OCI-LY7 (cell line): ENCODE results near the gene FRRS1. TPM values are rescaled to one million over a fixed set of nuclear protein-coding genes. Genes with fewer than 3 reads are reported as not detected.

Experiments used
- BruUV-seq: library from RNA; stranded (reverse); fragments of 400-500 nt; replicated peaks from 2 replicates; lab custom pipeline; 2021; lab: Mats Ljungman, UMichigan
- CTCF ChIA-PET: fragments of 300-600 bp; sonication (Branson Sonifier 250); formaldehyde crosslinking; loops from one replicate; lab custom pipeline; 2022; ENCODE audit warnings: antibody characterized with exemption; ENCODE audit not compliant: unreplicated experiment; lab: Charles Lee
- POLR2A ChIA-PET: fragments of 300-600 bp; sonication (Branson Sonifier 250); formaldehyde crosslinking; loops from one replicate; lab custom pipeline; 2022; ENCODE audit warnings: antibody characterized with exemption; lab: Charles Lee
- DNase-seq: peaks from one replicate; pipeline ENCODE4 v3.0.0-alpha.2; 2015; ENCODE audit warnings: low spot score
- H2AFZ ChIP-seq: fragments of 200-600 bp; sonication (generic), shearing (Covaris generic); 2 replicates; pipeline ENCODE4 v1.6.1; 2014; ENCODE audit warnings: mild to moderate bottlenecking, antibody characterized with exemption, low read length, moderate library complexity
- H3K27ac ChIP-seq: fragments of 200-600 bp; sonication (generic); 2 replicates; pipeline ENCODE4 v1.5.1; 2014; ENCODE audit warnings: mixed run types, low read depth, mild to moderate bottlenecking, moderate library complexity, low read length, inconsistent platforms; ENCODE audit not compliant: poor library complexity, severe bottlenecking
- H3K36me3 ChIP-seq: fragments of 200-600 bp; sonication (generic); 2 replicates; pipeline ENCODE4 v1.6.1; 2014; ENCODE audit warnings: mild to moderate bottlenecking, antibody characterized with exemption, low read length, moderate library complexity, mixed read lengths; ENCODE audit not compliant: insufficient read depth
- H3K4me1 ChIP-seq: fragments of 200-600 bp; sonication (generic); 2 replicates; pipeline ENCODE4 v1.5.1; 2014; ENCODE audit warnings: mild to moderate bottlenecking, low read length; ENCODE audit not compliant: insufficient read depth, poor library complexity, severe bottlenecking
- H3K4me2 ChIP-seq: fragments of 200-600 bp; sonication (generic); 2 replicates; pipeline ENCODE4 v1.6.1; 2014; ENCODE audit warnings: mild to moderate bottlenecking, low read length
- H3K4me3 ChIP-seq: fragments of 200-600 bp; sonication (generic); 2 replicates; pipeline ENCODE4 v1.5.1; 2014; ENCODE audit warnings: mild to moderate bottlenecking, low read depth, low read length; ENCODE audit not compliant: poor library complexity, severe bottlenecking
- H3K79me2 ChIP-seq: fragments of 200-600 bp; sonication (generic); 2 replicates; pipeline ENCODE4 v1.6.1; 2016; ENCODE audit warnings: low read depth, mild to moderate bottlenecking, low read length, moderate library complexity, mixed read lengths; ENCODE audit not compliant: insufficient read depth
- H3K9me2 ChIP-seq: fragments of 200-600 bp; sonication (generic); 2 replicates; pipeline ENCODE4 v1.6.1; 2016; ENCODE audit warnings: mild to moderate bottlenecking, low read length, mixed read lengths; ENCODE audit not compliant: insufficient read depth
- H3K9me3 ChIP-seq: fragments of 200-600 bp; sonication (generic); 2 replicates; pipeline ENCODE4 v1.6.1; 2014; ENCODE audit warnings: mild to moderate bottlenecking, mixed run types, low read length, mixed read lengths
- H4K20me1 ChIP-seq: fragments of 200-600 bp; sonication (generic); 2 replicates; pipeline ENCODE4 v1.6.1; 2014; ENCODE audit warnings: mild to moderate bottlenecking, antibody characterized with exemption, low read length, moderate library complexity, mixed read lengths; ENCODE audit not compliant: insufficient read depth
- EZH2phosphoT487 ChIP-seq: fragments of 200-600 bp; sonication (generic); IDR thresholded peaks from 2 replicates; pipeline ENCODE4 v1.6.1; 2018; ENCODE audit warnings: low read depth, borderline replicate concordance, mild to moderate bottlenecking, mixed run types, antibody characterized with exemption, low read length, moderate library complexity, mixed read lengths
- intact Hi-C: fragments of 100-400 bp; cut with micrococcal nuclease; formaldehyde crosslinking; loops from one replicate; pipeline ENCODE4 v1.10.0; 2022; ENCODE audit not compliant: unreplicated experiment
- total RNA-seq, 2 experiments: library from RNA; depleted of rRNA in 1 of 2; stranded (reverse); fragments of >200 nt in 1 of 2; shearing (Covaris generic) in 1 of 2; gene quantifications; 2 replicates each; pipeline ENCODE4 v1.2.3, GENCODE V29; 2014 to 2022
- TF ChIP-seq, protein P1 (sequence below): fragments of 200-600 bp; sonication (generic); conservative IDR thresholded peaks from 2 replicates; pipeline ENCODE4 v1.5.1; 2014; ENCODE audit warnings: mild to moderate bottlenecking, antibody characterized with exemption, low read length, moderate library complexity, mixed read lengths

Gene FRRS1
- total RNA-seq, 2 experiments from 2014 or later: 4.5 to 6.5 TPM

DNA sequence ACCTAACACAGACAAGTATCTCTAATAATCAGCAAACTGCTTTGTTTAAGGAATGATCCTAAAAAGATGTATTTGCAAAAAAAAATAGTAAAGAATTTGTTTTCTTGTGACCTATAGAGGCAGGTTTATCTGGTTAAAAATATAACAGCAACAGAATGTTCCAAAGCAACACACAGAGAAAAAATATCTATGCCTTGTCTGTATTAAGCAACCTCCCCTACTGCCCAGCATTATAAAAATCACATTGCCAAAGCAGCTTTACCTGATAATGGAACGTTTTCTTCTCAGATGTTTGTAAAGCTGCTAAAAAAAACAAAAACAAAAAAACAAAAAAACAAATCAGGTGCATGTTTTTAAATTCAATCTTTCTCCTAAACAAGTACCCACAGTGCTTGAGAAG is 95.9 kb downstream of the FRRS1 start:
- ChIA-PET POLR2A (interaction anchor here (0.7 kb wide), 1 partner anchor 554 kb away, joined by 3 read pairs; no protein-coding TSS in a partner anchor), CTCF (no interaction called here)
- Histone ChIP-seq H3K4me2 (no peak overlapping the region), H3K9me2 (no peaks in the 10 kb centered on the region), H3K4me1 (no peaks in the 10 kb centered on the region), H3K27ac (no peak overlapping the region), H3K36me3 (no peaks in the 10 kb centered on the region), H3K79me2 (no peaks in the 10 kb centered on the region), H3K4me3 (no peak overlapping the region), H4K20me1 (no peaks in the 10 kb centered on the region), H3K9me3 (no peaks in the 10 kb centered on the region), H2AFZ (no peak overlapping the region)
- DNase-seq: no peak
- BruUV-seq: no TSS peak
- TF ChIP-seq EZH2phosphoT487: no peak
- TF ChIP-seq, protein P1, sequence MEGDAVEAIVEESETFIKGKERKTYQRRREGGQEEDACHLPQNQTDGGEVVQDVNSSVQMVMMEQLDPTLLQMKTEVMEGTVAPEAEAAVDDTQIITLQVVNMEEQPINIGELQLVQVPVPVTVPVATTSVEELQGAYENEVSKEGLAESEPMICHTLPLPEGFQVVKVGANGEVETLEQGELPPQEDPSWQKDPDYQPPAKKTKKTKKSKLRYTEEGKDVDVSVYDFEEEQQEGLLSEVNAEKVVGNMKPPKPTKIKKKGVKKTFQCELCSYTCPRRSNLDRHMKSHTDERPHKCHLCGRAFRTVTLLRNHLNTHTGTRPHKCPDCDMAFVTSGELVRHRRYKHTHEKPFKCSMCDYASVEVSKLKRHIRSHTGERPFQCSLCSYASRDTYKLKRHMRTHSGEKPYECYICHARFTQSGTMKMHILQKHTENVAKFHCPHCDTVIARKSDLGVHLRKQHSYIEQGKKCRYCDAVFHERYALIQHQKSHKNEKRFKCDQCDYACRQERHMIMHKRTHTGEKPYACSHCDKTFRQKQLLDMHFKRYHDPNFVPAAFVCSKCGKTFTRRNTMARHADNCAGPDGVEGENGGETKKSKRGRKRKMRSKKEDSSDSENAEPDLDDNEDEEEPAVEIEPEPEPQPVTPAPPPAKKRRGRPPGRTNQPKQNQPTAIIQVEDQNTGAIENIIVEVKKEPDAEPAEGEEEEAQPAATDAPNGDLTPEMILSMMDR: no peak
- intact Hi-C loops: no loop called here

DNA sequence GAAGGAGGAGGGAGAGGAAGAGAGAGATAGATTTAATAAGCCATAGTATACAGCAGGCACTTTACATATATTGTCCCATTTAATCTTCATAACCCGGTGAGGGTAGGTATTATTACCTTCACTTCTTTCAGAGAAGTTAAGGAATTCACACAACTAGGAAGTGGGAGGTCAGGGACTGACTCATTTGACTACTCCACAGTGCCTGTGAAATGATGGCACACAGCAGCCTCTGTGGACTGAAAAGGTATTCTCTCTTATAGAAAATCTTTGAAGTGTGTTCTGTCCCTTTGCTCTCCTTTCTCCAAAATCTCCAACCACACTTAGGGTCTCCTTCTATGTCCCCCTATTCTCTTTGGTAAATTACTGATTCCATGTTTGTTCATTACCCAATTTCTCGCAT is 96.6 kb downstream of the FRRS1 start:
- TF ChIP-seq EZH2phosphoT487: no peak
- TF ChIP-seq, protein P1: no peak

DNA sequence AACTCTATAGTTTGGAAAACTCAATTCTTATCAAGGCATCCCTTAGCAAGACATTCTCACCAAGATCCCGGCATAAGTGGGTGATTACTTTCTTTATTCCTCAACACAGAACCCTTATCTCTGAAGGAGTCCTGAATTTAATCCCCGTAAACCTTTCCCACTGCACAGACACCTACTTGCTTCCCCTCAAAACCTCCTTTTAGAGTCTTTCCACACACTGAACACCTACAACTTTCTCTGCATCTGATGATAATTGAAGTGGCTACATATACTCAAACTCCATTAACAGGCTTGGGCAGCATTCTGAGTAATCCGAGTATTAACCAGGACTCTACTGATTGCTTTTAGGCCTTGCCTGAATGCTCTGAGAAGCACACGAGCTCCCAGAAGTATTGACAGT is 97.1 kb downstream of the FRRS1 start:
- Histone ChIP-seq H3K36me3 (no peaks in the 10 kb centered on the region), H4K20me1 (no peaks in the 10 kb centered on the region), H3K4me3 (no peak overlapping the region), H3K79me2 (no peaks in the 10 kb centered on the region), H3K4me1 (no peaks in the 10 kb centered on the region), H3K9me3 (no peaks in the 10 kb centered on the region), H3K4me2 (no peak overlapping the region), H2AFZ (no peak overlapping the region), H3K27ac (no peak overlapping the region), H3K9me2 (no peaks in the 10 kb centered on the region)
- intact Hi-C loops: no loop called here
- TF ChIP-seq, protein P1: no peak
- no peak for TF ChIP-seq EZH2phosphoT487
- ChIA-PET POLR2A (interaction anchor here (0.6 to 1.0 kb wide), 2 partner anchors 17 to 44 kb away, joined by 3 read pairs; no protein-coding TSS in a partner anchor), CTCF (no interaction called here)
- no TSS peak for BruUV-seq
- DNase-seq: no peak

More for the DNA sequence above, 96.6 kb downstream of the FRRS1 start:
- no peaks in the 10 kb centered on the region for H3K4me1 ChIP-seq
- ChIA-PET CTCF (no interaction called here), POLR2A (interaction anchor here (0.6 to 1.0 kb wide), 2 partner anchors 18 to 45 kb away, joined by 3 read pairs; no protein-coding TSS in a partner anchor)
- no peak overlapping the region for H3K4me2 ChIP-seq
- no peaks in the 10 kb centered on the region for H3K79me2 ChIP-seq
- no peaks in the 10 kb centered on the region for H3K36me3 ChIP-seq
- H3K9me2 ChIP-seq: no peaks in the 10 kb centered on the region
- intact Hi-C loops: no loop called here
- no peak for DNase-seq
- H4K20me1 ChIP-seq: no peaks in the 10 kb centered on the region
- no peak overlapping the region for H3K4me3 ChIP-seq
- no peak overlapping the region for H2AFZ ChIP-seq
- BruUV-seq: no TSS peak
- H3K27ac ChIP-seq: no peak overlapping the region
- H3K9me3 ChIP-seq: no peaks in the 10 kb centered on the region
